ENCODE data around the gene NEDD4. TPM values are rescaled to one million over a fixed set of nuclear protein-coding genes. Genes with fewer than 3 reads are reported as not detected.

NEDD4 gene
- total RNA-seq, 1 donor from 2014 or later, result 31.5 TPM

DNA sequence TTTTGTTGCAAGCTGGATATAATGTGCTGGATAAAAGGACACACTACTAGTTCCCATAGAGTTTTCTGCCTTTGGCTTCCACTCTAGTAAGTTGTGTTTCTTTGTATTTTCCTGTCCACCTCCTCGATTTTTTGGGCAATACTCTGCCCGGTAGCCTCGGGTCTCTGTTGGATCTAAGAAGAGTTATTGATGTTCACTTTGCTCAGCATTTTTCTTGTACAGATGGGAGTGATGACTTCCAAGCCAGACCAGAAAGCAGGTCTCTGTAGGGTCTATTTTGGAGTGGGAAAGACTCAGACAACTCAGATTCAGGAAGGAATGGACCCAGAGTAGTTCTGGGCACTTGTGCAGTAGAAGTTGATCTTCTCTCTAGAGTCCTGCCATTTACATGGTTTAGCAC is 214.5 kb downstream of the NEDD4 start:
- DNase-seq, result no peak

Small RNAs within 50 kb of the gene (small RNA-seq; reads per million reads assigned to genes)
- gene RN7SL568P (ENCODE audit: low replicate concordance), result not detected

Data from tongue (tissue), 3 donors.